ENCODE results near the gene IFRD2. TPM values are rescaled to one million over a fixed set of nuclear protein-coding genes. Genes with fewer than 3 reads are reported as not detected.
"Not testable (repeated sequence)": the region's sequence is repeated elsewhere in the genome, so short reads cannot be mapped to it uniquely, and the experiment has no call there.

IFRD2 gene
- total RNA-seq, 1 experiment from 2014 or later = 129 TPM

GRCh38 chr3:50286322-50287227, 5.7 kb downstream of the IFRD2 start:
- no peak for DNase-seq (ENCODE audit: low read depth)

GRCh38 chr3:50284121-50284520, 8.1 kb downstream of the IFRD2 start:
- not testable (repeated sequence) for DNase-seq (ENCODE audit: low read depth)

DNA sequence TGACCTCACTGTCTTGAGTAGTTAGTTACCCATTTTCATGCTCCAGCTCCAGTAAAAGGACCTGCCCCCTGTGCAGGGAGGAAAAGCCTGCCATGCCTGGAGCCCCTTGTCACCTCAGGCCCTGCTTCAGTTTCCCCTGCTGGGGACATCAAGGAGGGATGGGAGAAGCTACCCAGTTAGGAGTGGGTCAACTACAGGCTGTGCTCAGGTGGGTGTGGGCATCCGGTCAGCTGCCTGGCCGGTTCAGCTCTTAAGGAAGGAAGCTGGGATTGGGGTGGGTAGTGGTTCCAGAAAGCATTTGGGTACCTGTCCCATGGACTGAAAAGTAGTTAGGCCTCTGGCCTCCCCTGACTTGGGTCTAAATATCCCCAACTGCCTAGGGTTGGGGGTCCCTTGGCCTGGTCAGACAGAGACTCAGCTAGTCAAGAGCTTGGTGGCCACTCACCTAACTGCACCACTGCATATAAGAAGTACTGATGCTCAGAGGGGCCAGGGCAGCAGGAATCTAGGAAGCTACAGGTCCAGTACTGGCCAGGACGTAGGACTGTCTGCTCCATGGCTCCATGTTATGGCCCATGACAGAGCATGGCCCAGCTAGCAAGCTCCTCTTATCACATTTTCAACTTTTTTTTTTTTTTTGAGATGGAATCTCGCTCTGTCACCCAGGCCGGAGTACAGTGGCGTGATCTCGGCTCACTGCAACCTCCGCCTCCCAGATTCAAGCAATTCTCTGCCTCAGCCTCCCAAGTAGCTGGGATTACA, 12.8 kb downstream of the IFRD2 start:
- DNase-seq (ENCODE audit: low read depth) = no peak

GRCh38 chr3:50278880-50279224, 13.4 kb downstream of the IFRD2 start, which contains the start of gene LSMEM2:
Gene LSMEM2, plus strand, starts transcription at chr3:50279087. Its CDS starts 27 bp downstream, at chr3:50279114.
- DNase-seq (ENCODE audit: low read depth) = no peak

GRCh38 chr3:50278123-50278879, 13.9 kb downstream of the IFRD2 start:
- no peak for DNase-seq (ENCODE audit: low read depth)

DNA sequence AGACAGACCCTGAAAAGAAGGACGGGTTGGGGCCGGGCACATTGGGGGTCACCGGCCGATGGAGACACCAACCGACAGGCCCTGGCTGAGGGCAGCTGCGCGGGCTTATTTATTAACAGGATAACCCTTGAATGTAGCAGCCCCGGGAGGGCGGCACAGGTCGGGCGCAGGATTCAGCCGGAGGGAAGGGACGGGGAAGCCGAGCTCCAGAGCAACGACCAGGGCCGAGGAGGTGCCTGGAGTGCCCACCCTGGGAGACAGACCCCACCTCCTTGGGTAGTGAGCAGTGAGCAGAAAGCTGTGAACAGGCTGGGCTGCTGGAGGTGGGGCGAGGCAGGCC, 15.5 kb downstream of the IFRD2 start:
- no peak for DNase-seq (ENCODE audit: low read depth)

GRCh38 chr3:50275996-50276761, 16.1 kb downstream of the IFRD2 start:
- no peak for DNase-seq (ENCODE audit: low read depth)

GRCh38 chr3:50275141-50275995, 16.9 kb downstream of the IFRD2 start:
- no peak for DNase-seq (ENCODE audit: low read depth)

DNA sequence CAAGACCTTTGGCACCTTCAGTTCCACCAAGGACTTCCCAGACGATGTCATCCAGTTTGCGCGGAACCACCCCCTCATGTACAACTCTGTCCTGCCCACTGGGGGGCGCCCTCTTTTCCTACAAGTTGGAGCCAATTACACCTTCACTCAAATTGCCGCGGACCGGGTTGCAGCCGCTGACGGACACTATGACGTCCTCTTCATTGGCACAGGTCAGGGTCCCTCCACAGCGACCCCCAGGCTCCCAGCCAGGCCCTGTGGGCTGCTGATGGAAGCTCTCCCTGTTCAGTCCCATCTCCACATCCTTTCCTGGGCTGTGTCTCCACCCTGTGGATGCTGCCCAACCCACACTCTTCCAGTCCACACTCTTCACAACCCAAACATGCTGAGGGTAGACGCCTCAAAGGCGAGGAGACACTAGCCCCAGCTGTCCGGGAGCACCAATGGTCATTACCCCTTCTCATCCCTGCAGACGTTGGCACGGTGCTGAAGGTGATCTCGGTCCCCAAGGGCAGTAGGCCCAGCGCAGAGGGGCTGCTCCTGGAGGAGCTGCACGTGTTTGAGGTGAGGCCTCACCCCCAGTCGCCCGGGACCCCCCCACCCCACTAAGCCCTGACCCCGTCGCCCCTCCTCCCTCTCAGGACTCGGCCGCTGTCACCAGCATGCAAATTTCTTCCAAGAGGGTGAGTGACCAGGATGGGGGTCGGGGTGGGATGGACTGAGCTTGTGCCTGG, 17.7 kb downstream of the IFRD2 start:
- DNase-seq (ENCODE audit: low read depth) = no peak

DNA sequence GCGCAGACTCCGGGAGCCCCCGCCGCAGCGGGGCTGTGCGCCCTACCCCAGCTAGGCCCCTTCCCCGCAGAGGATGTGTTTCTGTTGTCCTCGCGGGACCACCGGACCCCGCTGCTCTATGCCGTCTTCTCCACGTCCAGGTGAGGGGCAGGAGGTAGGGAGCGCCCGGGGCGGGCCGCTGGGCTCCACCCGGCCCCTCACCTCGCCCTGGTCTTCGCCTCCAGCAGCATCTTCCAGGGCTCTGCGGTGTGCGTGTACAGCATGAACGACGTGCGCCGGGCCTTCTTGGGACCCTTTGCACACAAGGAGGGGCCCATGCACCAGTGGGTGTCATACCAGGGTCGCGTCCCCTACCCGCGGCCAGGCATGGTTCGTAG, 18.6 kb downstream of the IFRD2 start:
- DNase-seq (ENCODE audit: low read depth) = no peak

GRCh38 chr3:50272911-50273688, 19.1 kb downstream of the IFRD2 start:
- peak; percentile 57 for DNase-seq (ENCODE audit: low read depth)

DNA sequence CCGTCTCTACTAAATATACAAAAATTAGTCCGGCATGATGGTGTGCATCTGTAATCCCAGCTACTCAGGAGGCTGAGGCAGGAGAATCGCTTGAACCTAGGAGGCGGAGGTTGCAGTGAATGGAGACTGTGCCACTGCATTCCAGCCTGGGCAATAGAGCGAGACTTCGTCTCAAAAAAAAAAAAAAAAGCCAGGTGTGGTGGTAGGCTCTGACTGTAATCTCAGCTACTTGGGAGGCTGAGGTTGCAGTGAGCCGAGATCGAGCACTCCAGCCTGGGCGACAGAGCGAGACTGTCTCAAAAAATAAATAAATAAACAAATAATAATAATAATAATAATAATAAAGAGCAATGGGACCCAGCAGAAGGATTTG, 19.7 kb downstream of the IFRD2 start:
- not testable (repeated sequence) for DNase-seq (ENCODE audit: low read depth)

GRCh38 chr3:50271314-50271936, 20.8 kb downstream of the IFRD2 start:
- DNase-seq (ENCODE audit: low read depth) = no peak

- DNase-seq (ENCODE audit: low read depth) = peak; percentile 46
Measured at GRCh38 chr3:50270422-50271224, 21.6 kb downstream of the IFRD2 start.

DNA sequence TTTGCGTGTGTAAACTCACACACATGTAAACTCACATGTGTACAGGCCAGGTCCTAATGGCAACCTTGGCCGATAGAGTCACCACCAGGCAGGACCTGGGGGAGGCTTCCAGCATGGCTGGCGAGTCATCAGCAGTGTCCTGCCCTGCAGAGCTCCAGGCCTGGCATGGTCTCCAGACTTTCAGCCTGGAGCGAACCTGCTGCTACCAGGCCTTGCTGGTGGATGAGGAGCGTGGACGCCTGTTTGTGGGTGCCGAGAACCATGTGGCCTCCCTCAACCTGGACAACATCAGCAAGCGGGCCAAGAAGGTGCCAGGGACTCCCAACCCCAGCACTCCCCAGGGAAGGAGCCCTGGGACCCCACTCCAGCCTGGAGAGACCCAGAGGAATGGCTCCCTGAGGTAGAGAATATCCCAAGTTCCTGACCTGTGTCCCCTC, 22.2 kb downstream of the IFRD2 start:
- peak; percentile 51 for DNase-seq (ENCODE audit: low read depth)

DNA sequence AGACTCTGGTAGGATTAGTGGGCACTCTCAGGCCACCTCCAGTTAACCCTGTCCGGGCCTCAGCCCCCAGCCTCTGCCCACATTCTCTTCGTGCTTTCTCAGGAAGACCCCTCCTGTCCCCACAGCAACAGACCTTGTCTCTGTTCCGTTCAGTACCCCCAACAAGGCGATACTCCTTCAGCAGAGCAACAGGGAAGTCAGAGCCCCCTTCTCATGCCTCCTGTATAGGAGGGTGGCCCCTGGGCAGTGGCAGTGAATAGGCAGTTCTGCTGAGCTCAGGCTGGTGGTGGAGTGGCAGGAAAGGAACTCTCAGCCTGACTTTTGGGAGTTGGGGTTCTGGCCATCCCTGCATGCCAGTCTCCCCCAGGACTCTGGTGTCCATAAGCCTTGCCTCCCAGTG, 22.8 kb downstream of the IFRD2 start:
- DNase-seq (ENCODE audit: low read depth) = no peak

DNA sequence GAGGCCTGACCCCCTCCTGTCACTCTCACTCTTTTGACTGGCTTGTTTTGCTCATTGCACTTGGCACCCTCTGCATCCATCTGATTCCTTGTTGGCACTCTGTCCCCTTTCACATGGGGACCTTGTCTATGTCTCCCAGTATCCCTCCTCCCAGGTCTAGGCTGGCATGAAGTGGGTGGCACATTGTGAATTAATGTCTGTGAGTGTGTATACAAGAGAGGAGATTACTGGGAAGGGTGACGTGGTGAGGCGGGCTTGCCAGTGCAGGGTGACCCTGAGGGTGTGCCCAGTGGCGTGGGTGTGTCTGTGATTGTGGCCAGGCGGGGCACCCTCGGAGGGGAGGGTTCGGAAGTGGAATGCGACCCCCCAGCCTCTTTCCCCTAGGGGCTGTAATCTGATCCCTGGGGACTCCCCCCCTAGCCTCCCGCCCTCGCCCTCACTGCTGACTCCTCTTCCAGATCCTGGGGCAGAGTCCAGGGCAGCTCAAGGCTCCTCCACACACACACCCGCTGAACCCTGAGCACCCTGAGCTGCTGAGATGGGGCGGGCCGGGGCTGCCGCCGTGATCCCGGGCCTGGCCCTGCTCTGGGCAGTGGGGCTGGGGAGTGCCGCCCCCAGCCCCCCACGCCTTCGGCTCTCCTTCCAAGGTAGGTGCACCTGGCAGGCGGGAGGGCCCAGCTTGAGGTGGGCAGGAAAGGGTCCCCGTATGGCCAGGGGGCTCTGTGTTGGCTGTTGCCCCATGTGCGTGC, 23.4 kb downstream of the IFRD2 start, which contains the start of gene SEMA3B:
SEMA3B (plus strand) TSS at position 445 of the 749 bp plus-strand sequence; CDS start at position 539, 94 bp downstream.
- DNase-seq (ENCODE audit: low read depth) = no peak
